ENCODE results near the gene MED16. TPM values are rescaled to one million over a fixed set of nuclear protein-coding genes. Genes with fewer than 3 reads are reported as not detected.

MED16 gene
- total RNA-seq, 4 donors from 2014 or later = 41.7 to 62.3 (median 45.5) TPM

DNA sequence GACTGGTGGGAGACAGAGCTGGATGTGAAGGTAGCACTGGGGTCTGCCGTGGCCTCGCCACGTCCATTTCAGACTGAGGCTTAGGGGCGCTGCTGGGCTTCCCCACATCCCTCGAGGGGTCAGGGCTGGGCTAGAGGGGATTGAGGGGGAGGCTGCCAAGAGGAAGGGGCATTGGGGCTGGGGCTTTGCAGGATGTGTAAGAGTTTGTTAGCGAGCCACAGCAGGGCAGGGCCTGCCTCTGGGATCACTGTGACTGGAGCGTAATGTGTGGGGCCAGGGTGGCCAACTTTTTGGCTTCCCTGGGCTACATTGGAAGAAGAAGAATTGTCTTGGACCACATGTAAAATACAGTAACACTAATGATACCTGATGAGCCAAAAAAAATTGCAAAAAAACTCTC, 46.9 kb upstream of the MED16 start:
- TF ChIP-seq, protein P1, sequence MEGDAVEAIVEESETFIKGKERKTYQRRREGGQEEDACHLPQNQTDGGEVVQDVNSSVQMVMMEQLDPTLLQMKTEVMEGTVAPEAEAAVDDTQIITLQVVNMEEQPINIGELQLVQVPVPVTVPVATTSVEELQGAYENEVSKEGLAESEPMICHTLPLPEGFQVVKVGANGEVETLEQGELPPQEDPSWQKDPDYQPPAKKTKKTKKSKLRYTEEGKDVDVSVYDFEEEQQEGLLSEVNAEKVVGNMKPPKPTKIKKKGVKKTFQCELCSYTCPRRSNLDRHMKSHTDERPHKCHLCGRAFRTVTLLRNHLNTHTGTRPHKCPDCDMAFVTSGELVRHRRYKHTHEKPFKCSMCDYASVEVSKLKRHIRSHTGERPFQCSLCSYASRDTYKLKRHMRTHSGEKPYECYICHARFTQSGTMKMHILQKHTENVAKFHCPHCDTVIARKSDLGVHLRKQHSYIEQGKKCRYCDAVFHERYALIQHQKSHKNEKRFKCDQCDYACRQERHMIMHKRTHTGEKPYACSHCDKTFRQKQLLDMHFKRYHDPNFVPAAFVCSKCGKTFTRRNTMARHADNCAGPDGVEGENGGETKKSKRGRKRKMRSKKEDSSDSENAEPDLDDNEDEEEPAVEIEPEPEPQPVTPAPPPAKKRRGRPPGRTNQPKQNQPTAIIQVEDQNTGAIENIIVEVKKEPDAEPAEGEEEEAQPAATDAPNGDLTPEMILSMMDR (IDR thresholded peaks at IDR 0.05) = no peak
- no peak for TF ChIP-seq POLR2A (IDR thresholded peaks at IDR 0.05)
- intact Hi-C loops (cut with DNase I; ENCODE audit: low total_unique reads) = no loop called here
- no peak for DNase-seq (ENCODE audit: low spot score in 2 of 2)
- no peak overlapping the region for H3K4me3 ChIP-seq (ENCODE audit: low read depth, poor library complexity, severe bottlenecking)
- 96 to 99% methylated on average over 7 of the region's 7 CpGs for WGBS, 2 donors

DNA sequence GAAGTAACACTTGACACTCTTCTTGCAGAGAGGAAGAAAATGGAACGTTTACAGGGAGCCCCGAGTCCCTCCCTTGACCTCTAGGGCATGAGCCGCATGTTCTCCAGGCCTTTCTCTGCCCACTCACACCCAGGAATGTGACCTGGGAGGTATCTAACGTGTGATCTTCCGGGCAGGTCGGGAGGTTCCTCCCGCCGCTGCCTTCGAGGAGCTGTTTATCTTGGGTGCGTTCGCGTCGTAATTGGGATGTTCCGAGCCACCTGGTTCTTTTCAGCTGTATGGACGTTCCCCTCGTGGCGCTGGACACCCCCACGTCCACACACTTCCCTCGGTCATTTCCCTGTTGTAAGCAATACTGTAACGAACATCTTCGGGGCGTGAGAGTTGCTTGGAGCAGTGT, 46.5 kb upstream of the MED16 start:
- intact Hi-C loops (cut with DNase I; ENCODE audit: low total_unique reads) = no loop called here
- 88 to 89% methylated on average over 22 of the region's 22 CpGs for WGBS, 2 donors

DNA sequence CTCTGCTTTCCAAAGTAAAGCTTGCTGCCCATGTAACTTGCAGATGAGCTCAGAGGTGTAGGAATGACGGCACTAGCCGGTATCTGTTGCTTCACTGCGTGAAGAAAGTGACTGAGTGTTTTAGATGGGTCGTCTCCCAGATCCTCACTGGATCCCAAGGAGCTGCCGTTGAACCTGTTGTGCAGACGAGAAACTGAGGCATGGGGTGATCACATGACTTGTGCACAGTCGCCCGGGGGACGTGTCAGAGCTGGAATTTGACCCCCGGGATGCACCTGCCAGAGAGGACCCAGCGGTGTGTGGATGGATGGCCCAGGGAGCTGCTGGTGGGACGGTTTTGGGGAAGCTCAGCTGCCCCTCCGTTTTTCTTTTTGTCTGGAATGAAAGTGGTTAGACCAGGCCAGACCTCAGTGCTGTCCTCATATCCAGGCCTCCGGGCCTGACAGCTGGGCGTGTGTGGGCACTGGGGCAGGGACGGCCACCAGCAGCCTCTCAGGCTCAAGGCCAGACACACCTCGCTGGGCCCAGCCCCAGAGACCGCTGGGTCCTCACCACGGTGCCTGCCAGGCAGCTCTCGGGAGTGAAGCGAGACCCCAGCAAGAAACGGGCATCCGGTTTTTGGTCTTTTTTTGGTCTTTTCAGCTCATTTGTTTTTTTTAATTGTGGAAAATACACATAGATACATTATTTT, 45.4 kb upstream of the MED16 start:
- intact Hi-C loops (cut with DNase I; ENCODE audit: low total_unique reads) = no loop called here
- 86 to 89% methylated on average over 23 of the region's 23 CpGs for WGBS, 2 donors
- no peak for DNase-seq (ENCODE audit: low spot score in 2 of 2)
- TF ChIP-seq, protein P1 (IDR thresholded peaks at IDR 0.05) = no peak
- no peak for TF ChIP-seq POLR2A (IDR thresholded peaks at IDR 0.05)
- H3K4me3 ChIP-seq (ENCODE audit: low read depth, poor library complexity, severe bottlenecking) = no peak overlapping the region

More for the DNA sequence above, 46.5 kb upstream of the MED16 start:
- no peak for DNase-seq (ENCODE audit: low spot score in 2 of 2)
- no peak overlapping the region for H3K4me3 ChIP-seq (ENCODE audit: low read depth, poor library complexity, severe bottlenecking)
- TF ChIP-seq POLR2A (IDR thresholded peaks at IDR 0.05) = no peak
- TF ChIP-seq, protein P1 (IDR thresholded peaks at IDR 0.05) = no peak

DNA sequence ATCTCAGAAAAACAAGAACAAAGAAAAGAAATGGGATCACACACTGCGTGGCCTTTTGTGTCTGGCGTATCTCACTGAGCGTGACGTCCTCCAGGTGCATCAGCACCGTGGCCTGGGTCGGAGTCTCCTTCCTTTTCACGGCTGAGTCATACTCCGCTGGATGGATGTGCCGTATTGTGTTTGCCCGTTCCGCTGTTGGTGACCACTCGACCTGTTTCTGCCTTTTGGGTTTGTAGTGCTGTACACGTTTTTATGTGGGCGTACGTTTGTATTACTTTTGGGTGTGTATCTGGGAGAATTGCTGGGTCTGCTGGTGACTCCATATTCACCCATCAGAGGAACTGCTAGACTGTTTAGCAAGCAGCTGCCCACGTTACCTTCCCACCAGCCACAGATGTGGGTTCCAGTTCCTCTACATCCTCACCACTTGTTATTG, 44.3 kb upstream of the MED16 start:
- 80 to 89% methylated on average over 16 of the region's 16 CpGs for WGBS, 2 donors
- DNase-seq (ENCODE audit: low spot score in 2 of 2) = no peak
- H3K4me3 ChIP-seq (ENCODE audit: low read depth, poor library complexity, severe bottlenecking) = no peak overlapping the region

DNA sequence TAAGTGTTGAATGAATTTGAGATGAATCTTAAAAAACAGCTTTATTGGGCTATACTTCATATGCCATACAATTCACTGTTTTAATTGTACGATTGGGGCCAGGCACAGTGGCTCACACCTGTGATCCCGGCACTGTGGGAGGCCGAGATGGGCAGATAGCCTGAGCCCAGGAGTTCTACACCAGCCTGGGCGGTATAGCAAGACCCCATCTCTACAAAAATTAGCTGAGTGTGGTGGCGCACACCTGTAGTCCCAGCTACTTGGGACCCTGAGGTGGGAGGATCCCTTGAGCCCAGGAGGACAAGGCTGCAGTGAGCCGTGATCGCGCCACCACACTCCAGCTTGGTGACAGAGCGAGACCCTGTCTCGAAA, 43.2 kb upstream of the MED16 start:
- DNase-seq (ENCODE audit: low spot score in 2 of 2) = no peak
- intact Hi-C loops (cut with DNase I; ENCODE audit: low total_unique reads) = no loop called here
- TF ChIP-seq, protein P1 (IDR thresholded peaks at IDR 0.05) = no peak
- no peak for TF ChIP-seq POLR2A (IDR thresholded peaks at IDR 0.05)
- 89 to 98% methylated on average over 10 of the region's 10 CpGs for WGBS, 2 donors
- no peak overlapping the region for H3K4me3 ChIP-seq (ENCODE audit: low read depth, poor library complexity, severe bottlenecking)

More for the DNA sequence above, 44.3 kb upstream of the MED16 start:
- intact Hi-C loops (cut with DNase I; ENCODE audit: low total_unique reads) = no loop called here
- TF ChIP-seq POLR2A (IDR thresholded peaks at IDR 0.05) = no peak
- TF ChIP-seq, protein P1 (IDR thresholded peaks at IDR 0.05) = no peak

Data from lower leg skin (tissue), 4 donors.